ENCODE results near the gene NPAS3.

DNA sequence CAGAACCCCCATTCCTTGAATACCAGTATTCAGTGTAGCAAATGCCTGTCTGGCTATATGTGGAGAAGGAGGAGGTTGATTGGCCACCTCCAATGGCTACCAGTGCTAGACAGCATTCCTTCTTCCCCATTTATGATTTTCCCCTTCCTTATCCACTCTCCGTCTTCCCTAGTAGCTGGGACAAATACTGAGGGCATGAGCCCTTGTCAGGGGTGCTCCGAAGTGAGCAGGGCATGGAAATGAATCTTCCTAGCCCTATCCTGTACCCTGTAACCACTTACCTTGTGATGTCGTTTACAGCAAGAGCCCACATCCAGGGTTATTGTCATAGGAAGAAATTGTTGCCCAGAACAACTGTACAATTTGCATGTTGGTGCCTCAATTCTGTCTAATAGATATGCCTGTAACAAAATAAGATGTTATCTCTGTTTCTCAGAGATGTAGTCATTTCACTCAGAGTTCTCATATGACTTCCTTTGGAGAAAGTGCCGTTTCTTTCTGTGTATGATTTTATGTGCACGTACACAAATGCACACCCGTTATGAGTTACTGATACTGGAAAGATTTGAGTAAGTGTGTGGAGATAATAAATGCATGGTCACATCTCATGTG, 588.5 kb downstream of the NPAS3 start:
- TF ChIP-seq, protein P1, sequence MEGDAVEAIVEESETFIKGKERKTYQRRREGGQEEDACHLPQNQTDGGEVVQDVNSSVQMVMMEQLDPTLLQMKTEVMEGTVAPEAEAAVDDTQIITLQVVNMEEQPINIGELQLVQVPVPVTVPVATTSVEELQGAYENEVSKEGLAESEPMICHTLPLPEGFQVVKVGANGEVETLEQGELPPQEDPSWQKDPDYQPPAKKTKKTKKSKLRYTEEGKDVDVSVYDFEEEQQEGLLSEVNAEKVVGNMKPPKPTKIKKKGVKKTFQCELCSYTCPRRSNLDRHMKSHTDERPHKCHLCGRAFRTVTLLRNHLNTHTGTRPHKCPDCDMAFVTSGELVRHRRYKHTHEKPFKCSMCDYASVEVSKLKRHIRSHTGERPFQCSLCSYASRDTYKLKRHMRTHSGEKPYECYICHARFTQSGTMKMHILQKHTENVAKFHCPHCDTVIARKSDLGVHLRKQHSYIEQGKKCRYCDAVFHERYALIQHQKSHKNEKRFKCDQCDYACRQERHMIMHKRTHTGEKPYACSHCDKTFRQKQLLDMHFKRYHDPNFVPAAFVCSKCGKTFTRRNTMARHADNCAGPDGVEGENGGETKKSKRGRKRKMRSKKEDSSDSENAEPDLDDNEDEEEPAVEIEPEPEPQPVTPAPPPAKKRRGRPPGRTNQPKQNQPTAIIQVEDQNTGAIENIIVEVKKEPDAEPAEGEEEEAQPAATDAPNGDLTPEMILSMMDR (IDR thresholded peaks at IDR 0.05): no peak
- no peak for TF ChIP-seq POLR2A (IDR thresholded peaks at IDR 0.05)
